GM19395 (cell line): ENCODE measurements around the gene BMP2.
A peak's percentile ranks its signal among the peaks of the same experiment; 100 is the strongest.

Experiments used
- ATAC-seq: cut with Tn5 transposase; IDR thresholded peaks from one replicate; pipeline ENCODE4 v1.9.1; 2021; ENCODE audit warnings: mild to moderate bottlenecking, moderate library complexity; ENCODE audit not compliant: unreplicated experiment

Gene BMP2

GRCh38 chr20:6767536-6768227, at the start of gene BMP2:
Gene BMP2 (plus strand): TSS chr20:6767686. CDS start chr20:6770127, 2,441 bp downstream.
- ATAC-seq = peak; percentile 53

GRCh38 chr20:6718662-6719368, 48.7 kb upstream of the BMP2 start:
- ATAC-seq = no peak

- ATAC-seq = no peak
Measured at GRCh38 chr20:6719369-6719721, 48.1 kb upstream of the BMP2 start.

- ATAC-seq = no peak
Measured at GRCh38 chr20:6726761-6727160, 40.7 kb upstream of the BMP2 start.

GRCh38 chr20:6730672-6731328, 36.7 kb upstream of the BMP2 start:
- ATAC-seq = no peak

GRCh38 chr20:6732001-6732447, 35.5 kb upstream of the BMP2 start:
- no peak for ATAC-seq

- no peak for ATAC-seq
Measured at GRCh38 chr20:6732851-6733250, 34.6 kb upstream of the BMP2 start.

GRCh38 chr20:6733965-6734364, 33.5 kb upstream of the BMP2 start:
- no peak for ATAC-seq

- ATAC-seq = no peak
Measured at GRCh38 chr20:6735942-6736845, 31.3 kb upstream of the BMP2 start.

- ATAC-seq = no peak
Measured at GRCh38 chr20:6739406-6739805, 28.1 kb upstream of the BMP2 start.

- ATAC-seq = no peak
Measured at GRCh38 chr20:6740096-6740495, 27.4 kb upstream of the BMP2 start.

GRCh38 chr20:6744180-6744579, 23.3 kb upstream of the BMP2 start:
- ATAC-seq = no peak

GRCh38 chr20:6744805-6745204, 22.7 kb upstream of the BMP2 start:
- ATAC-seq = no peak

GRCh38 chr20:6746901-6747609, 20.4 kb upstream of the BMP2 start:
- no peak for ATAC-seq

- ATAC-seq = no peak
Measured at GRCh38 chr20:6750438-6750837, 17.0 kb upstream of the BMP2 start.

GRCh38 chr20:6756693-6757595, 10.5 kb upstream of the BMP2 start:
- no peak for ATAC-seq

GRCh38 chr20:6764619-6765018, 2.9 kb upstream of the BMP2 start:
- no peak for ATAC-seq

GRCh38 chr20:6765469-6766058, 1.9 kb upstream of the BMP2 start:
- ATAC-seq = no peak

- no peak for ATAC-seq
Measured at GRCh38 chr20:6766433-6766832, 1.1 kb upstream of the BMP2 start.
